CD4-positive, CD25-positive, alpha-beta regulatory T cell (primary cell): Measurements from ENCODE around the gene GNG13. TPM values are rescaled to one million over a fixed set of nuclear protein-coding genes. Genes with fewer than 3 reads are reported as not detected.
"Not testable (repeated sequence)": the region's sequence is repeated elsewhere in the genome, so short reads cannot be mapped to it uniquely, and the experiment has no call there.

ENCODE experiments used
- ATAC-seq, 2 donors: fragments of 150-1000 bp; cut with Tn5 transposase; one replicate each; pipeline ENCODE4 v1.10.0; 2021; ENCODE audit warnings: low read depth in 2 of 2, moderate number of reproducible peaks in 2 of 2, moderate library complexity in 1 of 2
- DNase-seq, 3 donors: peaks; one replicate each; pipeline versions ENCODE4 v3.0.0 to v3.0.0-alpha.2; 2012 to 2022; ENCODE audit warnings: mixed read lengths in 1 of 3
- H3K27ac ChIP-seq: one replicate; pipeline ENCODE4 v1.7.0; 2013; ENCODE audit warnings: mild to moderate bottlenecking, low read length; ENCODE audit not compliant: insufficient read depth, poor library complexity, severe bottlenecking
- H3K27me3 ChIP-seq: one replicate; pipeline ENCODE4 v1.7.0; 2013; ENCODE audit warnings: low read length; ENCODE audit not compliant: control insufficient read depth, insufficient read depth
- H3K36me3 ChIP-seq: one replicate; pipeline ENCODE4 v1.7.0; 2013; ENCODE audit warnings: mild to moderate bottlenecking, low read length, moderate library complexity; ENCODE audit not compliant: control insufficient read depth, insufficient read depth
- H3K4me1 ChIP-seq: 2 replicates; pipeline ENCODE4 v1.7.0; 2013; ENCODE audit warnings: mild to moderate bottlenecking, low read length; ENCODE audit not compliant: insufficient read depth, control insufficient read depth, poor library complexity, severe bottlenecking
- H3K4me3 ChIP-seq: one replicate; pipeline ENCODE4 v1.7.0; 2013; ENCODE audit warnings: low read depth, mild to moderate bottlenecking, low read length, moderate library complexity
- H3K9me3 ChIP-seq, 2 experiments: 1 replicate in 1 of 2; 2 replicates in 1 of 2; pipeline ENCODE4 v1.7.0; 2013; ENCODE audit warnings: low read length in 2 of 2, mild to moderate bottlenecking in 1 of 2, moderate library complexity in 1 of 2; ENCODE audit not compliant: control insufficient read depth in 2 of 2
- H3K27ac Mint-ChIP-seq, 3 donors: one replicate each; pipeline ENCODE4 v1.8.0; 2020 to 2022; ENCODE audit warnings: mild to moderate bottlenecking in 3 of 3, mixed read lengths in 3 of 3, moderate library complexity in 2 of 3
- H3K27me3 Mint-ChIP-seq: one replicate; pipeline ENCODE4 v1.8.0; 2022; ENCODE audit warnings: mild to moderate bottlenecking, mixed read lengths
- H3K36me3 Mint-ChIP-seq: one replicate; pipeline ENCODE4 v1.8.0; 2020; ENCODE audit warnings: mixed read lengths
- H3K4me1 Mint-ChIP-seq, 4 donors: one replicate each; pipeline ENCODE4 v1.8.0; 2020 to 2022; ENCODE audit warnings: mixed read lengths in 4 of 4, mild to moderate bottlenecking in 1 of 4
- H3K4me3 Mint-ChIP-seq, 4 donors: one replicate each; pipeline ENCODE4 v1.8.0; 2020 to 2022; ENCODE audit warnings: mild to moderate bottlenecking in 4 of 4, mixed read lengths in 4 of 4, moderate library complexity in 3 of 4
- H3K9me3 Mint-ChIP-seq, 7 donors: one replicate each; pipeline ENCODE4 v1.8.0; 2020 to 2022; ENCODE audit warnings: mixed read lengths in 7 of 7, mild to moderate bottlenecking in 3 of 7, moderate library complexity in 2 of 7
- polyA plus RNA-seq, 4 donors: library from polyadenylated mRNA; unstranded; fragments of 300-500 nt; fragmentation: Illumina TruSeq; gene quantifications; one replicate each; pipeline ENCODE4 v1.2.3, GENCODE V29; 2021
- total RNA-seq: library from RNA; stranded (reverse); gene quantifications from one replicate; pipeline ENCODE4 v1.2.3, GENCODE V29; 2022

GNG13 gene
- total and polyA plus RNA-seq, 5 donors from 2014 or later, result not detected

DNA sequence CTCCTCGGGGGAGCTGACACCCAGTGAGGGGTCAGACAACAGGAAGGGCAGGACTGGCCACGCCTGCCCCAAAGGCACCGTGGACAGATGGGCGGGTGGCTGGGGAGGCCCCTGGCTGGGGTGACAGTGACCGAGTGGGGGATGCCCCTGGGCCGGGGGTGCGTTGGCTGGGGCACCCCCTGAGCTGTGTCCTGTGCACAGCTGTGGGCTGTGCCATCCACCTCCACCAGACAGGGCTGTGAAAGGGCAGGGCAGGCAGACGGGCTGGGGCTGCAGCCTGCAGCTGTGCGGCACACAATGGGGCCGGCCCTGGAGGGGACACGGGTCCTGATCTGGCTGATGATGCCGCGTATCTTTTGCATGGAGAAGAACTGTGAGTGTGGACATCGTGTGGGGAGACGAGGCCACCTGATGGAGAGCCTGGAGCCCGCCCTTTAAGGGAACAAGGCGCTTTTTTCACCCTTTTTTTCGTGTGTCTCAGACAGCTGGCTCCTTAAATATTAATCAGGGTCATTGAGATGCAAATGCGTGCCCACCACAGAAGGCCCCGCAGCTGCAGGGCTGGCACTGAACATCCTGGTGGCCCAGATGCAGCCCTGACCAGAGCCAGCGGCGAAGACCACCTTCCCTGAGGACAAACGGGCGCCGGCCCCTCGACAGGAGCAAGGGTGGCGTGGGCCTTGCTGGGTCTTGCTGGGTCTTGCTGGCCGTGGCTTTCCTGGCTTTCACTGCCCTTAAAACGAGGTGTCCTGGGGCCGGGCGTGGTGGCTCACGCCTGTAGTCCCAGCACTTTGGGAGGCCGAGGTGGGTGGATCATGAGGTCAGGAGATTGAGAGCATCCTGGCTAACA is 42.4 kb upstream of the GNG13 start:
- no peaks in the 10 kb centered on the region for H3K4me1 Mint-ChIP-seq
- no peak for ATAC-seq
- no peak for DNase-seq
- Histone ChIP-seq H3K9me3 (no peaks in the 10 kb centered on the region), H3K4me3 (no peak overlapping the region), H3K36me3 (no peaks in the 10 kb centered on the region), H3K27ac (no peak overlapping the region), H3K27me3 (no peaks in the 10 kb centered on the region), H3K4me1 (no peaks in the 10 kb centered on the region)
- H3K4me3 Mint-ChIP-seq, result peak overlapping the region in 1 of 4 donors; percentile 73
- no peaks in the 10 kb centered on the region for H3K36me3 Mint-ChIP-seq
- H3K27me3 Mint-ChIP-seq, result no peaks in the 10 kb centered on the region
- H3K9me3 Mint-ChIP-seq, result peaks cover 0 to 2% (median 0%) of the 10 kb centered on the region in 7 donors
- H3K27ac Mint-ChIP-seq, result no peak overlapping the region

DNA sequence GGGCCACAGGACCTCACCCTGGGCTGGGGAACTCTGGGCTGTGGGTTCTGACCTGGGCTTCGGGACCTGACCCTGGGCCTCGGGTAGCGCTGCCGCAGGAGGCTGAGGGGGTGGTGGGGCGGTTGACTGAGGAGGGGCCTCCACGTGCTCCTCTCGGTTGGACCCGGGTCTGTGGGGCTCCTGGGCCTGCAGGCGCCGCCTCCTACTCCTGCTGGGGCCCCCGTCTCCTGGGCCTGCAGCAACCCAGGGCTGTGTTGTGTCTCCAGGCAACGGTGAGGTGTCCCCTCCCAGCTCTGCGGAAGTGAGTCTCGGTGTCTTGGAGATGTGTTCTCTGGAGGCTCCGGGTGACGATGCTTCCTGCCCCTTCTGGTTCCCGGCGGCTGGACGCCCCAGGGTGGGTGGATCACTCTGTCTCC is 41.5 kb upstream of the GNG13 start:
- H3K27ac ChIP-seq, result no peak overlapping the region
- Mint-ChIP-seq H3K36me3 (no peaks in the 10 kb centered on the region), H3K27ac (no peak overlapping the region), H3K4me3 (no peak overlapping the region), H3K9me3 (peaks cover 0 to 2% (median 0%) of the 10 kb centered on the region in 7 donors), H3K27me3 (no peaks in the 10 kb centered on the region), H3K4me1 (no peaks in the 10 kb centered on the region)
- H3K4me3 ChIP-seq, result no peak overlapping the region
- H3K9me3 ChIP-seq, result peaks cover 0 to under 1% of the 10 kb centered on the region in 2 experiments
- H3K27me3 ChIP-seq, result no peaks in the 10 kb centered on the region
- no peaks in the 10 kb centered on the region for H3K4me1 ChIP-seq
- no peak for ATAC-seq
- no peaks in the 10 kb centered on the region for H3K36me3 ChIP-seq
- DNase-seq, result no peak

DNA sequence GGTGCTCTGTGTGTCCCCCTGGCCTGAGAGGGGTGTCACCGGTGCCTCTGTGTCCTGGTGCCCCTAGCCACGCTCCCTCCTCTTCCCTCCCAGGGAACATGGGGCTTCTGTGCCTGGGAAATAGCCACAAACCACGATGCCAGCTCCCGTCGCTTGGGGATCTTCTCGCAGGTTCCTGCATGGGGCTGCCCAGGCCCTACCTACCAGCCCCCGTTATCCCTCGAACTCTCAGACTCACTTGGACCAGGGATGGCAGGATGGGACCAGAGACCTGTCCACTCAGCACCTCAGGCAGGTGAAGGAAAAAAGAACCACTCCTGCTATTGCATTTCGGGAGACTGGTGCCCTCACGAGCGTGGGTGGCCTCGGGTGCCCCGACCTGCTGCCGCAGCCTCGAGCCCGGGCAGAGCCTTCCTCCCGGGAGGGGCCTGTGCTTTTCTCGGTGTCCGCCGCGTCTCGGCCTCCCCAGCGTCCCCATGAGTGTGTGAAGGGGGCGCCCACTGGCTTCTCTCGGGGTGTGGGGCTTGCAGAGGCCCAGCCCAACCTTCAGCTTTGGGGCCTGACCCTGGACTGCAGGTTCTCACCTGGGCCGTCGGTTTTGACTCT is 41.0 kb upstream of the GNG13 start:
- Mint-ChIP-seq H3K27ac (no peak overlapping the region), H3K36me3 (no peaks in the 10 kb centered on the region), H3K4me1 (no peaks in the 10 kb centered on the region), H3K27me3 (no peaks in the 10 kb centered on the region), H3K9me3 (peaks cover 0 to 6% (median 0%) of the 10 kb centered on the region in 7 donors), H3K4me3 (no peak overlapping the region)
- no peak for DNase-seq
- Histone ChIP-seq H3K27ac (no peak overlapping the region), H3K9me3 (peaks cover 2 to 5% of the 10 kb centered on the region in 2 experiments), H3K27me3 (no peaks in the 10 kb centered on the region), H3K4me3 (no peak overlapping the region), H3K4me1 (no peaks in the 10 kb centered on the region), H3K36me3 (no peaks in the 10 kb centered on the region)
- ATAC-seq, result no peak

DNA sequence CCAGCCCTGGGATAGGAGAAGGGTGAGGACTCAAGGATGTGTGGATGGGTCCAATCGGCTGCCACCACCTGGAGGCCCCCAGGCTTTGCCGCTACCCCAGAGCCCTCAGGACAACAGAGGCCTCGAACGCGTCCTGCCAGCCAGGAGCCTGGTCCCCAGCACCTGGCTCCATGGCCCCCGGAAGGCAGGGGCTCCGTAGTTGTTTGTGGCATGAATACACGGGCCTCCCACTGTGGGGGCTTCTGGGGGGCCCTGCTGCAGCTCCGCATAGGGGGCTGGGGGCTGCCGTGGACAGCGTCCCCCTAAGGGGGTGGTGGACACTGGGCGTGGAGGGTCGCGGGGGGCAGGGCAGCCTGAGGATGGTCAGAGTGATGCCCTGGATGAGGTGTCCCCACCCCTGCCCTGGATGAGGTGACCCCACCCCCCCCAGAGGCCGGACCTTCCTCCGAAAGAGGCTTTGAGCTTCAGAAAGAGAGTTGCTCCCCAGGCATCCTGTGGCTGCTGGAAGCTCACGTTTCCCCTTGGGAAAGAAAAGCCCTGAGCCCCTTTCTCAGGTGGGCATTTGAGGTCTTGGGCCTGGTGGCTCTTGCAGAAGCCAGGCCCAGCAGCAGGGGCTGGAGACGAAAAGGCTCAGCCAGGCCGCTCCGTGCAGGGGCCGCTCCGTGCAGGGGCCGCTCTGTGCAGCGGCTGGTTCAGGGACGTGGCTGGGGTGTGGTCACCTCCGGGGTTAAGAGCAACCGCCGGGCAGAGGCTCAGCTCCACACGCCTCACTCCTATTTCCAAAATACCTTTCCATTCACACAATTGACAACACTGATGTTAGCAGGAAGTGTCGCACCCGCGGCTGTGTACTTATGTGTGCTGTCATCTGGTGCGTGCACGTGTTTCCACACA is 40.3 kb upstream of the GNG13 start:
- Mint-ChIP-seq H3K27ac (no peak overlapping the region), H3K27me3 (no peaks in the 10 kb centered on the region), H3K9me3 (peaks cover 0 to 13% (median 2%) of the 10 kb centered on the region in 7 donors), H3K4me3 (no peak overlapping the region), H3K36me3 (no peaks in the 10 kb centered on the region), H3K4me1 (no peaks in the 10 kb centered on the region)
- H3K27me3 ChIP-seq, result no peaks in the 10 kb centered on the region
- ATAC-seq (no peak), DNase-seq (no peak)
- peaks cover 10 to 13% of the 10 kb centered on the region in 2 experiments for H3K9me3 ChIP-seq
- no peak overlapping the region for H3K27ac ChIP-seq
- H3K4me1 ChIP-seq, result no peaks in the 10 kb centered on the region
- no peak overlapping the region for H3K4me3 ChIP-seq
- no peaks in the 10 kb centered on the region for H3K36me3 ChIP-seq

DNA sequence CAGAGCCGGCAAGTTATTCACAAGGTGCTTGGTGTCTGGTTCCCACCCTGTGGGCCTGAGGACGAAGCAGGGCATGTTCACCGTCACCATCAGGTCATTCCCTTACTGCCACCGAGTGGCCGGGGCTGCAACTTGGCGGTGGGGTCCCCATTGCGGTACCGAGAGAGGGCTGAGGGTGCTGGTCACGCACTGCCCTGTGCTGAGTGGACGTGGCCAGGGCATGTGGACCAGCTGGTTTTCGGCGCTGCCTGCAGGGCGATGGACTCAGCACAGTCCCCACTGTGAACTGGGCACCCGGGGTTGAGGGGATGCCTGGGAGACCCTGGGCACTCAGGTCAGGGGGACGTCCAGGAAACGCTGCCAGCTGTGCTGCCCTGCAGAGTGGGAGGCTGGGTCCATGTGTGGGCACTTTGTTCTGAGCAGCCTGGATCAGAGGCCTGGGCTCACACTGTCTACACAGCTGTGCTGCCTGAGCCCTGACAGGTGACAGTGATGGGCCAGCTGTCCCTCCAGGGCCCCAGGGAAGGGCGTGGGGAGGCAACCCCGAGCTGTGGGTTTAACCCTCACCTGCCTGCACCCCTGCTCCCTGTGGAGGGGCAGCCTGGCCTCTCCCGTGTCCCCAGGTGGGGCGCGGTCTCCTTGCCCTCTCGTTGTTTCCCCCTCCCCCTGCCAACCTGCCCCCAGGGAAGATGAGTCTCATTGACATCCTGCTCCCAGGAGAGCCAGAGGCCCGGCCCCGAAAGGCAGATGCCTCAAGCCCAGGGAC is 39.3 kb upstream of the GNG13 start:
- H3K27me3 Mint-ChIP-seq, result no peaks in the 10 kb centered on the region
- no peak for ATAC-seq
- H3K4me3 Mint-ChIP-seq, result no peak overlapping the region
- Histone ChIP-seq H3K27me3 (no peaks in the 10 kb centered on the region), H3K36me3 (no peaks in the 10 kb centered on the region), H3K4me3 (no peak overlapping the region), H3K9me3 (peaks cover 10 to 17% of the 10 kb centered on the region in 2 experiments), H3K4me1 (no peaks in the 10 kb centered on the region), H3K27ac (no peak overlapping the region)
- H3K36me3 Mint-ChIP-seq, result no peaks in the 10 kb centered on the region
- no peak for DNase-seq
- H3K4me1 Mint-ChIP-seq, result no peaks in the 10 kb centered on the region
- H3K9me3 Mint-ChIP-seq, result peaks cover 0 to 16% (median 4%) of the 10 kb centered on the region in 7 donors
- no peak overlapping the region for H3K27ac Mint-ChIP-seq

DNA sequence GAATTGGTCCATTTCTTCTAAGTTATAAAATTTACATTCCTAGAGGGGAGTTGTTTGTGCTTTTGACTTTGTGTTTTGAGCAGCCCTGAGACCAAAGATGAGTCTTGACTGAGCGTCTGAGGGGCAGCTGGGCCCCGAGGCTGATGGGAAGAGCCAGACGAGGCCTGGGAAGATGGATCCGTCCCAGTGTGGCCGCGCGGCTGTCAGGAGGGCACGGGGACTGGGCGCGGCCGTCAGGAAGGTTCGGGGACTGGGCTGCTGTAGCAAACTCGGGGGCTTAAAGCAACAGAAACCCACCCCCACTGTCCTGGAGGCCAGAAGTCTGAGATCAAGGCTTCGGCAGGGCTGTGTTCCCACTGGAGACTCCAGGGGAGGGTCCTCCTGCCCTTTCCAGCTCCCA is 38.2 kb upstream of the GNG13 start:
- no peak overlapping the region for H3K27ac Mint-ChIP-seq
- no peaks in the 10 kb centered on the region for H3K27me3 Mint-ChIP-seq
- H3K27ac ChIP-seq, result no peak overlapping the region
- peaks cover 10 to 17% of the 10 kb centered on the region in 2 experiments for H3K9me3 ChIP-seq
- no peak overlapping the region for H3K4me3 ChIP-seq
- ATAC-seq (no peak), DNase-seq (no peak)
- peaks cover 0 to 16% (median 4%) of the 10 kb centered on the region in 7 donors for H3K9me3 Mint-ChIP-seq
- H3K27me3 ChIP-seq, result no peaks in the 10 kb centered on the region
- H3K36me3 Mint-ChIP-seq, result no peaks in the 10 kb centered on the region
- H3K4me3 Mint-ChIP-seq, result no peak overlapping the region
- H3K36me3 ChIP-seq, result no peaks in the 10 kb centered on the region
- H3K4me1 ChIP-seq, result no peaks in the 10 kb centered on the region
- H3K4me1 Mint-ChIP-seq, result no peaks in the 10 kb centered on the region

DNA sequence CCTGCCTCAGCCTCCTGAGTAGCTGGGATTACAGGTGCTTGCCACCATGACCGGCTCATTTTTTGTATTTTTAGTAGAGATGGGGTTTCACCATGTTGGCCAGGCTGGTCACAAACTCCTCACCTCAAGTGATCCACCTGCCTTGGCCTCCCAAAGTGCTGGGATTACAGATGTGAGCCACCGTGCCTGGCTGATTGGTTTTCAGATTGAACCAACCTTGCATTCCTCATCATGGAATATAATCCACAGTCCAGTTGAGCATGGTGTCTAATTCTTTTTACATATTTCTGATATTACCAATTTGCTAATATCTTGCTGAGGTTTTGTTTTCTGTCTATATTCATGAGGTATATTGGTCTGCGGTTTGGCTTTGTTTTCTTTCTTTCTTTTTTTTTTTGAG is 36.3 kb upstream of the GNG13 start:
- H3K27ac ChIP-seq, DNase-seq, H3K27me3 Mint-ChIP-seq, H3K4me1 Mint-ChIP-seq, H3K36me3 ChIP-seq, H3K4me3 Mint-ChIP-seq, H3K27me3 ChIP-seq, ATAC-seq, H3K4me1 ChIP-seq, H3K36me3 Mint-ChIP-seq, H3K27ac Mint-ChIP-seq, H3K4me3 ChIP-seq: not testable (repeated sequence)
- peaks cover 10 to 17% of the 10 kb centered on the region in 2 experiments for H3K9me3 ChIP-seq
- H3K9me3 Mint-ChIP-seq, result peaks cover 0 to 16% (median 4%) of the 10 kb centered on the region in 7 donors
